Endothelial cell of umbilical vein (primary cell): ENCODE measurements around the gene BRSK2. TPM values are rescaled to one million over a fixed set of nuclear protein-coding genes. Genes with fewer than 3 reads are reported as not detected.

ENCODE experiments used
- BruUV-seq: library from RNA; stranded (reverse); fragments of 400-500 nt; replicated peaks from 2 replicates; lab custom pipeline; 2021; lab: Mats Ljungman, UMichigan
- CTCF ChIA-PET: fragments of 300-600, 350-600 bp; sonication (Branson Sonifier 250); formaldehyde crosslinking; loops from one replicate; lab custom pipeline; 2021; ENCODE audit warnings: antibody characterized with exemption, inconsistent platforms; lab: Charles Lee
- POLR2A ChIA-PET: fragments of 300-600, 350-600 bp; sonication (Branson Sonifier 250); formaldehyde crosslinking; loops from one replicate; lab custom pipeline; 2021; ENCODE audit warnings: antibody characterized with exemption, inconsistent platforms; lab: Charles Lee
- DNase-seq: peaks from one replicate; pipeline ENCODE4 v3.0.0-alpha.2; 2011; ENCODE audit warnings: low read depth, low spot score
- FAIRE-seq: peaks from 2 replicates; lab custom pipeline; 2011; peaks lifted over from hg19 to GRCh38; lab: Jason Lieb, UNC
- H2AFZ ChIP-seq: 2 replicates; pipeline ENCODE4 v1.6.0; 2012; ENCODE audit warnings: low read depth, low read length, control low read depth, inconsistent platforms
- H3K27ac ChIP-seq: 2 replicates; pipeline ENCODE4 v1.5.1; 2011; ENCODE audit warnings: low read depth, mild to moderate bottlenecking, control low read depth, low read length, moderate library complexity; ENCODE audit not compliant: insufficient read depth
- H3K27me3 ChIP-seq, 2 experiments: 2 replicates each; pipeline versions ENCODE4 v1.6.0 to v1.6.1; 2011; ENCODE audit warnings: low read length in 2 of 2, mixed read lengths in 1 of 2; ENCODE audit not compliant: control insufficient read depth in 2 of 2, insufficient read depth in 2 of 2
- H3K36me3 ChIP-seq, 2 experiments: 2 replicates in 1 of 2; 3 replicates in 1 of 2; pipeline ENCODE4 v1.5.1; 2011; ENCODE audit warnings: low read length in 2 of 2, mild to moderate bottlenecking in 1 of 2, moderate library complexity in 1 of 2; ENCODE audit not compliant: control insufficient read depth in 2 of 2, insufficient read depth in 2 of 2; ENCODE audit errors: extremely low read depth in 1 of 2
- H3K4me1 ChIP-seq: 3 replicates; pipeline ENCODE4 v1.5.1; 2011; ENCODE audit warnings: mild to moderate bottlenecking, low read length; ENCODE audit not compliant: control insufficient read depth, insufficient read depth; ENCODE audit errors: extremely low read depth
- H3K4me2 ChIP-seq: 2 replicates; pipeline ENCODE4 v1.6.1; 2011; ENCODE audit warnings: low read length, control low read depth, mixed read lengths; ENCODE audit not compliant: insufficient read depth
- H3K4me3 ChIP-seq, 3 experiments: fragments of 200-600 bp in 1 of 3; sonication (generic), shearing (Covaris generic) in 1 of 3; replicated peaks in 1 of 3; 2 replicates each; pipeline ENCODE4 v1.5.1; 2011 to 2016; ENCODE audit warnings: control low read depth in 3 of 3, low read length in 3 of 3, mild to moderate bottlenecking in 2 of 3, inconsistent platforms in 1 of 3, low read depth in 1 of 3, moderate library complexity in 1 of 3; ENCODE audit not compliant: insufficient read depth in 1 of 3
- H3K79me2 ChIP-seq: 2 replicates; pipeline ENCODE4 v1.6.0; 2012; ENCODE audit warnings: low read length, inconsistent platforms; ENCODE audit not compliant: control insufficient read depth, insufficient read depth
- H3K9ac ChIP-seq: replicated peaks from 2 replicates; pipeline ENCODE3; 2011; ENCODE audit warnings: low read length, control low read depth; ENCODE audit not compliant: insufficient read depth; ENCODE audit errors: extremely low read depth
- H3K9me1 ChIP-seq: replicated peaks from 3 replicates; pipeline ENCODE4 v1.6.0; 2011; ENCODE audit warnings: mild to moderate bottlenecking, low read length; ENCODE audit not compliant: control insufficient read depth, insufficient read depth; ENCODE audit errors: extremely low read depth
- H3K9me3 ChIP-seq: replicated peaks from 2 replicates; pipeline ENCODE4 v1.5.1; 2012; ENCODE audit warnings: low read length, inconsistent platforms; ENCODE audit not compliant: control insufficient read depth, insufficient read depth
- H4K20me1 ChIP-seq: replicated peaks from 2 replicates; pipeline ENCODE3; 2011; ENCODE audit warnings: mild to moderate bottlenecking, low read length; ENCODE audit not compliant: control insufficient read depth, insufficient read depth; ENCODE audit errors: extremely low read depth
- EZH2 ChIP-seq: IDR thresholded peaks from 2 replicates; pipeline ENCODE4 v1.6.1; 2012; ENCODE audit warnings: borderline replicate concordance, low read depth, mild to moderate bottlenecking, moderate library complexity, low read length, inconsistent platforms; ENCODE audit not compliant: severe bottlenecking
- FOS ChIP-seq: IDR thresholded peaks from 2 replicates; pipeline ENCODE4 v1.6.1; 2011; ENCODE audit warnings: mild to moderate bottlenecking, low read length, moderate library complexity, borderline replicate concordance; ENCODE audit not compliant: insufficient read depth
- GATA2 ChIP-seq: IDR thresholded peaks from 2 replicates; pipeline ENCODE4 v1.7.0; 2011; ENCODE audit warnings: low read depth, mild to moderate bottlenecking, moderate library complexity, mixed read lengths, low read length; ENCODE audit not compliant: insufficient read length, insufficient read depth
- JUN ChIP-seq: IDR thresholded peaks from 2 replicates; pipeline ENCODE4 v1.6.1; 2011; ENCODE audit warnings: borderline replicate concordance, low read depth; ENCODE audit not compliant: insufficient read length, insufficient read depth
- MYC ChIP-seq: IDR thresholded peaks from one replicate; pipeline ENCODE4 v1.6.1; 2011; ENCODE audit warnings: mild to moderate bottlenecking, low read depth, low read length
- POLR2A ChIP-seq: IDR thresholded peaks from 2 replicates; pipeline ENCODE4 v1.6.1; 2012; ENCODE audit warnings: low read depth, mild to moderate bottlenecking, control low read depth, low read length
- POLR2AphosphoS5 ChIP-seq: IDR thresholded peaks from 2 replicates; pipeline ENCODE4 v1.6.1; 2012; ENCODE audit warnings: low read depth, mild to moderate bottlenecking, control low read depth, low read length, moderate library complexity; ENCODE audit not compliant: insufficient read depth
- dilution Hi-C: fragments of 300-500 bp; cut with MboI; formaldehyde crosslinking; loops from one replicate; pipeline ENCODE4 v1.15.0; 2019; ENCODE audit warnings: low sequenced_read_pairs; ENCODE audit not compliant: extremely low pct_ligation_motif_present
- intact Hi-C: fragments of 100-400 bp; cut with micrococcal nuclease; formaldehyde crosslinking; loops from one replicate; pipeline ENCODE4 v1.10.0; 2022
- polyA plus RNA-seq, 4 experiments: library from polyadenylated mRNA; depleted of rRNA in 3 of 4; stranded (reverse) in 3 of 4; unstranded in 1 of 4; fragments of >200 nt; gene quantifications; 2 replicates each; pipeline versions ENCODE4 v1.2.1 to v1.2.3, GENCODE V29; 2011 to 2012; ENCODE audit warnings: missing spikeins in 1 of 4
- total RNA-seq: library from RNA; stranded (reverse); gene quantifications from 2 replicates; pipeline ENCODE4 v1.2.3, GENCODE V29; 2021
- TF ChIP-seq, protein P1 (sequence below): IDR thresholded peaks from 2 replicates; pipeline ENCODE4 v1.6.1; 2011; ENCODE audit not compliant: insufficient read depth, insufficient read length
- TF ChIP-seq, protein P2 (sequence below), 2 donors: IDR thresholded peaks; 1 replicate in 1 of 2; 2 replicates in 1 of 2; pipeline ENCODE4 v1.5.1; 2011; ENCODE audit warnings: low read length in 2 of 2, mild to moderate bottlenecking in 2 of 2, moderate library complexity in 2 of 2, control low read depth in 1 of 2, inconsistent platforms in 1 of 2, low read depth in 1 of 2; ENCODE audit not compliant: insufficient read depth in 1 of 2; ENCODE audit errors: extremely low read depth in 1 of 2

Gene BRSK2
- total and polyA plus RNA-seq, 2 donors (not counting 3 experiments of a cell fraction or from before 2014, with no cell fraction given) = 0.08 to 0.20 TPM

DNA sequence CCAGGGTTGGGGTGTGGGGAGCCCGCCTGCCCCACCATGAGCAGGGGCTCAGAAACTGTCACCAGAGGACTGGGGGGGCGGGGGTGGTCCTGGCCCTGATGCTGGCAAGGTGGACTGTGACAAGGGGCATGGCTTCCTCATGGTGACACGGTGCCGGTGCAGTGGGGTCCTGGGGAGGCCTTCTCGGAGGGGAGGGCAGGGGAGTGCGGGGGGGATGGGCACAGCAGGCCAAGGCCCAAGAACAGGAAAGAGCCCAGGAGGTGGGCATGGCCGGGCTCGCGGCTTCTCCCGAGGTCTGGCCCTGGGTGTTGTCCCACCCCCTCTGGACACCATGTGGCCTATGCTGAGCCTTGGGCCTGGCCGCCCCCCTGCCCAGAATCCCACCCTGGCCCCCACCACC lies 49.6 kb downstream of the BRSK2 start:
- Histone ChIP-seq H3K27me3 (no peaks in the 10 kb centered on the region), H3K9ac (no peak overlapping the region), H2AFZ (no peak overlapping the region), H3K36me3 (no peaks in the 10 kb centered on the region), H3K27ac (no peak overlapping the region), H3K9me3 (no peaks in the 10 kb centered on the region), H3K4me2 (no peak overlapping the region), H4K20me1 (no peaks in the 10 kb centered on the region), H3K4me1 (no peaks in the 10 kb centered on the region), H3K9me1 (no peaks in the 10 kb centered on the region), H3K79me2 (no peaks in the 10 kb centered on the region), H3K4me3 (no peak overlapping the region)
- ChIA-PET CTCF (no interaction called here), POLR2A (no interaction called here)
- FAIRE-seq = no peak
- intact Hi-C loops (no loop called here), dilution Hi-C loops (no loop called here)
- TF ChIP-seq JUN = no peak
- TF ChIP-seq, protein P1, sequence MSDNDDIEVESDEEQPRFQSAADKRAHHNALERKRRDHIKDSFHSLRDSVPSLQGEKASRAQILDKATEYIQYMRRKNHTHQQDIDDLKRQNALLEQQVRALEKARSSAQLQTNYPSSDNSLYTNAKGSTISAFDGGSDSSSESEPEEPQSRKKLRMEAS = no peak
- no peak for TF ChIP-seq MYC
- TF ChIP-seq POLR2A = no peak
- no peak for TF ChIP-seq FOS
- TF ChIP-seq EZH2 = no peak
- TF ChIP-seq GATA2 = no peak
- no peak for TF ChIP-seq POLR2AphosphoS5
- TF ChIP-seq, protein P2, sequence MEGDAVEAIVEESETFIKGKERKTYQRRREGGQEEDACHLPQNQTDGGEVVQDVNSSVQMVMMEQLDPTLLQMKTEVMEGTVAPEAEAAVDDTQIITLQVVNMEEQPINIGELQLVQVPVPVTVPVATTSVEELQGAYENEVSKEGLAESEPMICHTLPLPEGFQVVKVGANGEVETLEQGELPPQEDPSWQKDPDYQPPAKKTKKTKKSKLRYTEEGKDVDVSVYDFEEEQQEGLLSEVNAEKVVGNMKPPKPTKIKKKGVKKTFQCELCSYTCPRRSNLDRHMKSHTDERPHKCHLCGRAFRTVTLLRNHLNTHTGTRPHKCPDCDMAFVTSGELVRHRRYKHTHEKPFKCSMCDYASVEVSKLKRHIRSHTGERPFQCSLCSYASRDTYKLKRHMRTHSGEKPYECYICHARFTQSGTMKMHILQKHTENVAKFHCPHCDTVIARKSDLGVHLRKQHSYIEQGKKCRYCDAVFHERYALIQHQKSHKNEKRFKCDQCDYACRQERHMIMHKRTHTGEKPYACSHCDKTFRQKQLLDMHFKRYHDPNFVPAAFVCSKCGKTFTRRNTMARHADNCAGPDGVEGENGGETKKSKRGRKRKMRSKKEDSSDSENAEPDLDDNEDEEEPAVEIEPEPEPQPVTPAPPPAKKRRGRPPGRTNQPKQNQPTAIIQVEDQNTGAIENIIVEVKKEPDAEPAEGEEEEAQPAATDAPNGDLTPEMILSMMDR (IDR thresholded peaks at IDR 0.05; ENCODE audit: extremely low read depth in 1 of 2, insufficient read depth in 1 of 2, low read depth in 1 of 2, low read length in 2 of 2) = no peak
- no TSS peak for BruUV-seq
- no peak for DNase-seq
